ENCODE results near the gene OGDH.

GRCh38 chr7:44574287-44574872, 32.0 kb upstream of the OGDH start:
- TF ChIP-seq CTCF (IDR thresholded peaks at IDR 0.05) (no peak), POLR2A (IDR thresholded peaks at IDR 0.05) (no peak)
